Kasumi-1 (cell line): ENCODE data around the gene DCLK3.
A peak's percentile ranks its signal among the peaks of the same experiment; 100 is the strongest.

ENCODE experiments used
- DNase-seq, 2 experiments: peaks; one replicate each; lab custom pipeline; 2025; lab: John Stamatoyannopoulos, UW

Gene DCLK3

GRCh38 chr3:36707623-36708409, 56.5 kb downstream of the DCLK3 start:
- DNase-seq: no peak

GRCh38 chr3:36705015-36705414, 59.3 kb downstream of the DCLK3 start:
- no peak for DNase-seq

- DNase-seq: no peak
These were observed 60.1 kb downstream of the DCLK3 start for GRCh38 chr3:36704280-36704679.

- DNase-seq: no peak
These were observed 63.1 kb downstream of the DCLK3 start for GRCh38 chr3:36701249-36701572.

- peak; percentile 87 to 88 for DNase-seq
These were observed 63.7 kb downstream of the DCLK3 start for GRCh38 chr3:36700537-36701248.

GRCh38 chr3:36698314-36698713, 66.0 kb downstream of the DCLK3 start:
- no peak for DNase-seq

GRCh38 chr3:36697229-36698001, 66.9 kb downstream of the DCLK3 start:
- no peak for DNase-seq

GRCh38 chr3:36696799-36697198, 67.6 kb downstream of the DCLK3 start:
- no peak for DNase-seq

GRCh38 chr3:36695769-36696137, 68.6 kb downstream of the DCLK3 start:
- no peak for DNase-seq

GRCh38 chr3:36695113-36695768, 69.1 kb downstream of the DCLK3 start:
- no peak for DNase-seq

GRCh38 chr3:36693670-36694069, 70.7 kb downstream of the DCLK3 start:
- DNase-seq: no peak

- DNase-seq: no peak
These were observed 74.8 kb downstream of the DCLK3 start for GRCh38 chr3:36689560-36689959.

GRCh38 chr3:36688815-36689214, 75.5 kb downstream of the DCLK3 start:
- DNase-seq: no peak

- DNase-seq: peak; percentile 43 to 52
These were observed 77.8 kb downstream of the DCLK3 start for GRCh38 chr3:36686516-36686915.

GRCh38 chr3:36681867-36682266, 82.5 kb downstream of the DCLK3 start:
- peak; percentile 65 to 66 for DNase-seq

- no peak for DNase-seq
These were observed 83.4 kb downstream of the DCLK3 start for GRCh38 chr3:36680952-36681351.

GRCh38 chr3:36679384-36680200, 84.8 kb downstream of the DCLK3 start:
- DNase-seq: peak; percentile 31 to 34

GRCh38 chr3:36678216-36679013, 85.9 kb downstream of the DCLK3 start:
- DNase-seq: no peak

GRCh38 chr3:36677331-36678007, 86.9 kb downstream of the DCLK3 start:
- no peak for DNase-seq

- DNase-seq: no peak
These were observed 89.5 kb downstream of the DCLK3 start for GRCh38 chr3:36674816-36675215.
